ENCODE results near the gene SLIT3.

DNA sequence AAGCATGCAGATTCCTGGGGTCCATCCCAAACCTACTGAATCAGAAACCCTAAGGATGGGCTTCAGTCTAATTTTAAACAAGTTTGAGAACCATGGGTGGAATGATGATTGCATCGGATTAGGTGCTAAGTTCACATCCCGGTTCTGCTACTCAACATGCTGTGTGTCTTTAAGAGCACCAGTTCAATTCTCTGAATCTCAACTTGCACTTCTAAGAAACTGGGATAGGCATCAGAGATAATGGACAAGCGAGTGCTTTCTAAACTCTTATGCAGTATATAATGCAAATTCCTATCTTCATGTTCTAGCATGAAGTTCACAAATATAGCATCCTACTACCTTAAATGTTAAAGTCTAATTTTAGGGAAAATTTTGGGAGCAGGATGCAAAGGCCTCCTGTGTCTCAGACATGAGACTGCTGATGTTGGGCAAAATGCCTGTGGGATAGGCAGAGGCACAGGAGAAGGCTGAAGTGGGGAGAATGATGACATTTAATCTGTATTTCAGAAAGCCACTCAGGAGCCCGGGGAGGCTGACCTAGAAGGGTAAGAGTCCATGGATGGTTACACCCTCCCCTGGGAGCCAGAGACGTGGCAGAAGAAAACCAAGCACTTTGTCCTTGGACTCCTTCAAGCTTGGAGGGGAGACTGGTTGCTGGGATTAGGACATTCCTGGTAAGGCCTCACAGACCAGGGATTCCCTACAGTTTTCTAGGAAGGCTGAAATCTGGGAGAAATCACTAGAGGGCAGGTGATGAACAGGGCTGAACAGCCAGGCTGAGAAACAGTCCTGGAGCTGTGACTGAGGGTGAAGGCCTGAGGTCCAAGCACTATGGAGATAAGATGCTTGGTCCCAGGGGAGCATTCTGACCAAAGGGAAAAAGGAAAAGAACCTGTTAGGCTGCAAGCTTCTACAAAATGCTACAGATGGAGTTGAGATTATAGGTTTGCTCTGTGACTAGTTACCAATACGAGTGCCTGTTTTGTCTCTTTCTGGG, 409.8 kb downstream of the SLIT3 start:
- TF ChIP-seq, protein P1, sequence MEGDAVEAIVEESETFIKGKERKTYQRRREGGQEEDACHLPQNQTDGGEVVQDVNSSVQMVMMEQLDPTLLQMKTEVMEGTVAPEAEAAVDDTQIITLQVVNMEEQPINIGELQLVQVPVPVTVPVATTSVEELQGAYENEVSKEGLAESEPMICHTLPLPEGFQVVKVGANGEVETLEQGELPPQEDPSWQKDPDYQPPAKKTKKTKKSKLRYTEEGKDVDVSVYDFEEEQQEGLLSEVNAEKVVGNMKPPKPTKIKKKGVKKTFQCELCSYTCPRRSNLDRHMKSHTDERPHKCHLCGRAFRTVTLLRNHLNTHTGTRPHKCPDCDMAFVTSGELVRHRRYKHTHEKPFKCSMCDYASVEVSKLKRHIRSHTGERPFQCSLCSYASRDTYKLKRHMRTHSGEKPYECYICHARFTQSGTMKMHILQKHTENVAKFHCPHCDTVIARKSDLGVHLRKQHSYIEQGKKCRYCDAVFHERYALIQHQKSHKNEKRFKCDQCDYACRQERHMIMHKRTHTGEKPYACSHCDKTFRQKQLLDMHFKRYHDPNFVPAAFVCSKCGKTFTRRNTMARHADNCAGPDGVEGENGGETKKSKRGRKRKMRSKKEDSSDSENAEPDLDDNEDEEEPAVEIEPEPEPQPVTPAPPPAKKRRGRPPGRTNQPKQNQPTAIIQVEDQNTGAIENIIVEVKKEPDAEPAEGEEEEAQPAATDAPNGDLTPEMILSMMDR (IDR thresholded peaks at IDR 0.05; ENCODE audit: extremely low read depth in 1 of 2, insufficient read depth in 1 of 2, low read depth in 1 of 2, low read length in 2 of 2) = no peak
- no peak for TF ChIP-seq JUN (IDR thresholded peaks at IDR 0.05; ENCODE audit: borderline replicate concordance, insufficient read depth, insufficient read length, low read depth)
- TF ChIP-seq POLR2A (IDR thresholded peaks at IDR 0.05; ENCODE audit: low read depth, low read length) = no peak
